GM18517 (cell line): ENCODE measurements around the gene PFKFB2.

Source experiments
- ATAC-seq: cut with Tn5 transposase; IDR thresholded peaks from one replicate; pipeline ENCODE4 v1.9.1; 2021; ENCODE audit warnings: mild to moderate bottlenecking, moderate library complexity; ENCODE audit not compliant: unreplicated experiment

Gene PFKFB2

DNA sequence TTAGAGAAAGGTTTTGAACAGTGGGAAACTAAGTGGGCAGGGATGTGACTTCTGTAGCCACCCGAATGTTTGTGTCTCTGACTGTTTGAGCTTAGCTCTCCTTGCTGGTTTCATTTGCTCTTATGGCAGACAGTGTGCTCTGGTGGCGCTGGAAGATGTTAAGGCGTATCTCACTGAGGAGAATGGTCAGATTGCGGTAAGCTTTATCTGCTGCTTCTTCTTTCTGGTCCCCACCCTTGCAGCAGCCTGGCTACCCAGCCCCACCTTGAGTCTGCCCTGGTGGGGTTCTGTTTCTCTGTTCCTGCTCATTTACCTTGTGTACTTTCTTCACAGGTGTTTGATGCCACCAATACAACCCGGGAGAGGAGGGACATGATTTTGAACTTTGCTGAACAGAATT, 9.9 kb downstream of the PFKFB2 start:
- no peak for ATAC-seq

DNA sequence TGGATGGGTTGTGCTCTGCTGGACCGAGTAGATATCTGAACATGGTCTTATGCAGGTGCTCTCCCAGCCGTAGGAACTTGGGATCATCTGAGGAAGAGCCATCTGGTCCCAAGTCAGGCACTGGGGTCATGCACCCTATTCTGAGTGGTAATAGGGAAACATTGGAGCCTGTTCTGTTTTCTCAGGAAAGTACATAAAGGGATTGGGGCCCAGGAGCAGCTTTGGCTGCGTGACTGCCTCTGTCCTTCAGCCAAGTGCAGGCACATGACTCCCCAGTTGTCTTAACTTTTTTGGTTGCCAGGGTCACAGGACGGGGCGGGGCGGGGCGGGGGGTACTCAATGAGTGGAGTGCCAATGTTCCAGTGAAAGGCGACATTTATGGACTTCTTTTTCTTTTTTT, 11.5 kb downstream of the PFKFB2 start:
- ATAC-seq, result no peak

DNA sequence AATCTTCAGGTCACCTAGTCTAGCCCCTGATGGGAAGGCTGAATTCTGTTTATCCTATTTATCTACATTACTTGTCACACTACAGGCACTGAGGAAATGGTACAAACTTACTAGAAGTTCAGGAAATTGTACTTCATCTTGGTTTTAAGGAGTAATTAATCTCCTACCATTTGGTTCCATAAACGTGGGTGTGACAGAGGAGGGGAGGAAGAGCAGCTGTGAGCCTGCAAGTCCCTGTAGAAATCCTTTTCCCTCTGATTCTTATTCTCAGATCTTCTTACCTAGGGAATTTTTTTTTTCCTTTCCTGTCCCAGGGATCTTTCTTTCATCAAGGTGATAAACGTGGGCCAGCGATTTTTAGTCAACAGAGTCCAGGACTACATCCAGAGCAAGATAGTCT, 14.1 kb downstream of the PFKFB2 start:
- ATAC-seq, result no peak

DNA sequence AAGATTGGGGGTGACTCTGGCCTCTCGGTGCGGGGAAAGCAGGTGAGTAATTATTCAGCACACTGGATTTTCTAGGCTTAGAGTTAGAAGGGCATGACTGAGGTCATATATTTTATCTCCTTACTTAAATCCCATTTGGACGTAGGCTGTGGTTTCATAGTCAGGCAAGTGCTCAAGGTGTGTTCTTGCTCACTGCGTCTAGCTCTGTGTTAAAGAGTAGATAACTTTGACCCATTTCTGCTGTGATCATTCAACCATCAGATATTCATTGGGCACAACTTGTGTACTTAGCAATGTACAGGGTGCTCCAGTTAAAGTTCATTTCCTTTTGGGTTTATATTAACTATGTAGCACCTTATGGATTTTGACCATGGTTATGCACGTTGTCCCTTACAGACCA, 14.6 kb downstream of the PFKFB2 start:
- ATAC-seq, result no peak

DNA sequence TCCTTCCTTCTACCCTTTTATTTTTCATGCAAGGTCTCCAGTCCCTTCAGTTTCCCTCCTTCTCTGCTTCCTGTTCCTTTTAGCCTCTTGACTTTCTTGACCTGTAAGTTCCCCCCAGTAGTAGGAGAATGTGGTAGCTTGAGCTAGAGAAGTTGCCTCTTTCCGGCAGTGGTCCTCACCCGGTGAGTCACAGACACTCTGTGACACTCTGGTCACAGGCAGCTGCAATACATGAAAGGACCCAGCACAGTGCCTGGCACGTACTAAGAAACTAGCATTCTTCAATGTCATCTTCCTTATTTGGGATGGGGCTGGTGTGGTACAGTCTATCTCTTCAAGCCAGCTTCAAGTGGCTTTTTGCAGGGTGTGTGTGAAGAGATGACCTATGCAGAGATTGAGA, 16.0 kb downstream of the PFKFB2 start:
- ATAC-seq, result no peak

DNA sequence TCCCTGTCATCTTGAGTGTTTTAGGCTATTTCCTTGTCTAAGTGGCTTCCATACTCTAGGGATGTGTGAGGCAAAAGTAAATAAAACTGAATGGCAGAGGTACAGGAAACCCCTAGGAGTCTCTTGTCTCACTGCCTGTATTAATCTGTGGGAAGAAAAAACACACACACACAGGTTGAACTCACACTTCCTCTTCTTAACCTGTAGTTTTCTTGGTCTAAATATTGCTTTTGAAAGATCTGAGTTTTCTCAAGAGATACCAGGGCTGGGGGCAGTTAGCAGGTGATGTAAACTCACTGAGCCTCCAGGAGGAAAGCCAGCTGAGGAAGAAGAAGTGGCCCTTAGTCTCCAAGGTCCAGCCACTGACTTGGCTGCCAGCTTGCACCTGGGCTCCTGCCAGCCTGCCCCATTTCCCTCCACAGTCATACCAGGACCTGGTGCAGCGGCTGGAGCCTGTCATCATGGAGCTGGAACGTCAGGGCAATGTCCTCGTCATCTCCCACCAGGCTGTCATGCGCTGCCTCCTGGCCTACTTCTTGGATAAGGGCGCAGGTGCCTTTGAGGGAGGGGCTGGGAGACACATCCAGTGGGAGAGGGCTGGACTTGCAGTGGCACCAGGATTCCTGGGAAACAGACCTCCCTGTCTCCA, 16.9 kb downstream of the PFKFB2 start:
- no peak for ATAC-seq

DNA sequence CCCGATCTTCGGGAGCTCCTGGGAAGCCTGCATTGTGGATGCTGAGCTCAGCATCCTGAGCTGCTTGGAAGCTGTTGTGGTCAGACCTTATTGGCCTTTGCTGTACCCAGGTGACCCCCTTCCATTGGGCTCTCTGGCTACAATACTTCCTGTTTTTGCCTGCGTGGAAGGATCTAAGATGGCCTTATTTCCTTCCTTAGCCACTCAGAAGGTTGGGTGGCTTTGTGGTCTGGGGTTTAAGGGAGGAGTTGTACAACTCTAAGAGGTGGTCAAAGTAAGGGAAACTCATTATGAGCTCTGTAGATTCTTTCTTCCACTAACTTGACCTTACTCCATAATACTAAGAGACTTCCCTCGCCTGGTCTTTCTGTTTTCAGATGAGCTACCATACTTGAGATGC, 17.7 kb downstream of the PFKFB2 start:
- no peak for ATAC-seq

DNA sequence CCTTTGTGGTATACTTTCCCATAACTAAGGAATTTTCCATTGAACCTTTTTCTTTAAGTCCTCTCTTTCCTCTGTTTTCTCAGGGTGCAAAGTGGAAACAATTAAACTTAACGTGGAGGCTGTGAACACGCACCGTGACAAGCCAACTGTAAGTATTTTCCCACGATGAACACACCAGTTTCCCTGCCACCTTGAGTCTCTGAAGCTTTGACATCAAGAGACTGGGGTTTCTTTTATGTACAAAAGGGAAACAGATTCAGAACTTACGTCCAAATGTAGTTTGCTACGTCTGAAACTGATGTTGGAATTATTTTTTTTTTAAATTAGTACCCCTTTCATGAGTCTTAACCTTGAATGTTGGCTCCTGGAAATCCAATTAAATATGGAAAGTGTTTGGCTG, 18.4 kb downstream of the PFKFB2 start:
- ATAC-seq, result no peak

DNA sequence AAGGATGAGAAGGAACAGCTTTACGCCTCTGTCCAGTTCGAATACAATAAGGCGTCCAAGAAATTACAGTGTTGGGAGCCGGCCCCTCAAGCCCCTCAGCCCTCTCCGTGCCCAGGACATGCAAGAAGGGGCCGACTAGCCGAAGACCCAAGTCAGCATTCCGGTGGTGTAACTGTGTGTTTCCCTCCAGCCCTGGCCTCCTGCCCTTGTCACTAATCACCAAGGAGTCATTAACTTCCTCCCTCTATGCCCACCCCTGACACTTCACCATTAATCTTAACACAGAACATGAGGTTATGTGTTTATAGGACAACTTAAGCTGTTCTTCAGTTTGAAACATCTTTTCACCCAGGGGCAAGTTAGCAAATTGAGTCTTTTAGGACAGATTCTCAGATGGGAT, 19.2 kb downstream of the PFKFB2 start:
- ATAC-seq, result no peak

DNA sequence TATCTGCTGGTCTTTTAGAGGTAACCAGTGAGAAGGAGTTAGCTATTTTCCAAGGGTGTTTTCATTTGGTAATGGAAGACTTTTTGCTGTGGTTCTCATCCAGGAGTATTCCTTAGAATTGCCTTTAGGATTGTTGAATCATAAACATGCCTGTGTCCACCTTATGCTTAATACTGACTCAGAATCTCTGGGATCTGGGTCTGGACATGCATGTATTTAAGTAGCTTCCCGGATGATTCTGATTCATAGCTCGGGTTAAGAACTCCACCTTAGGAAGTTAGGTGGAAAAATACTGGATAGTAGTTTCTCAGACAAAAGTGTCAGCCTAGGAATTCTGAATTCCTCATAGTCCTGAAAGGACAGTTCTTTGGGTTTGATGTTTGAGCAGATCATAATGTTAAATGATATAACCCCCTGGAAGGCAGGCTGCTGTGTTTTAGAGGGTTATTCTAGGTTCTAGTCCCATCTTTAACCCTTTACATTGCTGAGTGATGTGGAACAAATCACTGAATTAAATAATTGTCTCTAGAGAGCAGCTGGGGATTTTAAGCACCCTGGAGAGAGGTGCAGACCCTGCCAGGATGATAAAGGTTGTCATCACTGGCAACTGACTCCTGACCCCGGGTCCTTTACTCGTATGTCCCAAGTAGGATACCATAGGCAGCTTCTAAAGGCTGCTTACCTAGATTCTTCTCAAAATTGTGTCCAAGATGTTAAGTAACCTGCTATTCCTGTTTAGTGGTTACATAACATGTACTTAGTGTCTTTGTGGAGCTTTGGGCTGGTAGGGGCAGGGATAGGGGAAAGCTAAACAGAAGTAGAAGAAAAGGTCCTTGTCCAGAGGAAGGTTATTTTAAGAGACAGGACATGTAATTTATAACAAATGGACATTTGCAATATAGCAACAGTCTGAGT, 21.1 kb downstream of the PFKFB2 start:
- no peak for ATAC-seq

DNA sequence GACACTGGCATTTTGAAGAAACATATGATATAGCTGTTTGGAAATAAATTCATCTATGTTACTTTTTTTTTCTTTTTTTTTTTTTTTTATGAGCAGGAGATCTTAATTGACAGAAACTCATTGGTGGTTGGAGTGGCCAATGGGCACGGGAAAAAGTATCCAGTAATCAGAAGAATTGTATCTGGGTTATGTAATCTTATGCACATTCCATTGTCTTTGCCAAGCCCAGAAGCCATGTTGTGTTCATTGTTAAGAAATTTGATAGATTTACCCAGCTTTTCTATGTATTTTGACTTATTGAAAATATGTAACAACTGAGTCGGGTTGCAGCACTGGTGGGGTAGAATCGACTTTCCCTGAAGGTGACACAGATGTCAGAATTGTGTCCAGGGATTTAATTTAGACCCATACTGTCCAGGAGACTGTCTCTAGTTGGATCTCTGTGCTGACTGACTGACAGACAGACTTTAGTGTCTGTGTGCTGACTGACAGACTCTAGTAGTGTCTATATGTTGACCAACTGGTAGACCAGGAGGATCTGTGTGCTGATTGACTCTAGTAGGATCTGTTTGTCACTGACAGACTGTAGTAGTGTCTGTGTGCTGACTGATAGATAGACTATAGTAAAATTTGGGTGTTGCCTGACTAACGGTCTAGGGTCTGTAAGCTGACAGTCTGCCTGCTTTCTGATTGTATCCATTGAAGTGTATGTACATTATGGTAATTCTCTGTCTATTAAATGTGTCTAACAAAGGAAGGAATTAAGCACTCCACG, 23.3 kb downstream of the PFKFB2 start:
- no peak for ATAC-seq

DNA sequence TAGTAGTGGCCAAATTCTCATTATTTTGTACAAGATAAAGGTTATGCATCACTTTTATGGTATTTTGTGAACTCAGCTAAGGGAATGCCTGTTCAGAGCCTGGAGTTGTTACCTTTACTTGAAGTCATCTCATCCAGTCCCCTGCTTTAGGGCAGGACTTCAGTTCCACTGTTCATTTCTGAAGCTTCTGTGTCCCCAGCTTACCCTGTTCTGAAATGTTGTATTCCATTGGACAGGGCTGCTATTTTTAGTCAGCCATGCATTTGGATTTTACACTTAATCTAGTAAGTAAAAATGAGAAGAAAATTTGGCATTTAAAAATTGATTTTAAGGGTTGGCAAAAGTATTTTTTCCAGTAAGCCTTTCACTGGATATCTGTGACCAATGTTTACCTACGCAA, 23.9 kb downstream of the PFKFB2 start:
- no peak for ATAC-seq

DNA sequence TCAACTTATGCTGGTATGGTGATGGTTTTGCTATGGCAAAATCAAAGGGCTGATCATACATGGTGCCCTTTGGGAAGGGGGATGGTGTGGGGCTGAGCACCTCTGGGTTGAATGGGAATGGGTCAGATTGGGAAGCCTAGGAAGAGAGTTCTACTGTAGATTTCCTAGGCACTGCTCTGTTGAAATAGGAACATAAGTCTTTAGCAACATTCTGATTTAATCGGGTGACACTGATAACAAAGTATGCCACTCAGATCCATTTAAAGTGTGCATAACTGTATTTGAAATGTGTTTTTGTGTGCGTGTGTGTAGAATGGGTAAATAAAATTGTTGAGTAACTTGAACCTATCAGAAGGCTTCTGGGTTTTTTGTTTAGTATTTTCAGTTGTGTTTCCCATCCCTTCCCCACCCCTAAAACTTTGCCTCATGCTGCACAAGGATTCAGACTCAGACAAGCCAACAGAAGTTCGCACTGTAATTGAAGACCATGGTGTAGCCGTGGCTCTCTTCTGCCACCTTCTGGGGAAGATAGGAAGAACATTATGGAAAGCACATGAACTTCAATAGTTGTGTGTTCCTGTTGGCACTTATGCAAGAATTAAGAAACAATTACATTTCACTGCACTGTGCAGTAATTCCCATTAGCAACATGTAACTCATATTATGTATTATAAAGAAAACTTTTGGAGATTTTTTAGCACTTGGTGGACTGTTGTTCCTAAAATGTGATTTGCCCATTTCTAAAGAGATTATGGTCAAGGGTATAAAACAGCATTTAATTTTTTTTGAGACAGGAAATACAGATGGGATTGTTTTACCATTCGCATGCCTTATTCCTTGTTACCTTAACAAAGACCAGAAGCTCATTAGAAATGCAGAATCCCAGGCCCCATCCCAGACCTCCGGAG, 24.6 kb downstream of the PFKFB2 start:
- ATAC-seq, result no peak

DNA sequence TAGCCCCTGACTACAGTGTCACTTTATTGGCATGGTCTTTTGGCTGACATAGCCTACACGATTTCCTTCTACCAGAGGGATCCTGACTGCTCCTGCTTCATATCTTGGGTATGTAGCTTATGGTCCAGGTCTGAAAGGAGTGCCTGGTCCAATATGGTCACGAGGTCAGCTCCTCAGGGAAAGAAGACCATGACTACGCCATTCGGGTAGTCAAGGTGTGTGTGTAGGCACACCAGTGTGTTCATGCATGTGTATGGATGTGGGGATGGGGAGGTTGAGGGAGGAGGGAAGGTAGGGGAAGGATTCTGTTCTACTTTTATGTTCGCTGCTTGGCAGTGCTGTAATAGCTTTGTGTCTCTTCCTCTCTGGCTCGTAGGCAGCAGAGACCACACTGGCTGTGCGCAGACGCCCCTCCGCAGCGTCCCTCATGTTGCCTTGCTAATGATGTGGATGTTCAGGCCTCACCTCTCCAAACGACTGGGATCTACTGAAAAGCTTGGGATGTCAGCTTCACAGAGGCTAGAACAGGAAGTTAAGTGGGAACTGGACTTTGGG, 25.6 kb downstream of the PFKFB2 start:
- no peak for ATAC-seq

DNA sequence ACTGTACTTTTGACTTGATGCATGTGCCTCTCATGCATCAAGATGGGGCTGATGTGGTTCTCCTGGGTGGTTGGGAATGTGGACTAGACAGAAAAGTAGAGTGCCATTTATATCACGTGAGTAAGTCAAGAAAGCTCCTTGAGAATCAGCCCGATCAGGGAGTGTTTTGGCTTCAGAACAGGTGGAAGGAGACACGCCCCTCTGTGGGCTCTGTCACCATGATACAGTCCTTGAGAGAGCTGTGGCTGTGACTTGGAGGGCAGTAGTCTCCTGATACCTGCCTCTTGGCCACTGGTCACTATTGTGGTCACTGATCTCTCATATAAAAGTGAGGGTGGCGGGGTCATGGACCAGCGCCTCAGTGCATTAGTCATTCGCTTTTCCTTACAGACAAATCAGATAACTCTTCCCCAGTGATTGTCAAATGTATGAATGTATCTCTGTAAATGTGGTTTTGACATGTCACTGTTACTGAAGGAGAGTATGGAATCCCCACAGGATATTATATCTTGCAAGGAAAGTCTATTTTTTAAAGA, 26.7 kb downstream of the PFKFB2 start:
- no peak for ATAC-seq

DNA sequence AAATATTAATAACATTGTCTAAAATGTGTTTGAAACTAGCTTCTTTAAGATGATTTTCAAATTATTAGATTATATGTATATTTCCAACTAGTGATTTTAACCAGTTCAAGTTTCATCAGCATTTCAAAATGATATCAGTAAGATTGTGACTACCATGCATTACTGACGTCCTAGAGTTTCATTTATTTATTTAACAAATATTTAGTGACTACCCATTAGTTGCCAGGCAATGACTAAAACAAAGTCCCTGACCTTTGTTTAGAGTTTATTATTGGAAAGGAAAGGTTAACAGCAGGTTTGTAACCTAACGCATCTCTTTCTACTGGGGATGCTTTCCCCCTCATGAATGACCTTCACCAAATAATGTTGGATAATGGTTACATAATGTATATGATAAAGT, 28.0 kb downstream of the PFKFB2 start:
- ATAC-seq, result no peak

DNA sequence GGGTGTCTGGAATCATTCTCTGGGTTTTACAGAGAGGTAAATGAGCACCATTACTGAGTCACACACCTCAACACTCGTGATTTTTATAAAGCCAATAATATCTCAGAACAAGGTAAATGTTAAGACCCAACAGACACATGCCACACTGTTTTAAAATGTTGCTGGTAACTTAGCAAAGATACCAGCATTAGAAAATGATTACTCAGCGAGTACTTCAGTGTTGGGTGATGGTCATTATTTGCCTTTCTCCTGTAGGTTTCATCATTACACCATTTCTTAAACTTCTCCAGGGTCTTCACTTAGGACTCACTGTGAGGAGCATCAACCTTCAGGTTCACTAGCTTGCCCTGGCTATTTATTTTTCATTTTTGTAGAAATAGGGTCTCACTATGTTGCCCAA, 28.7 kb downstream of the PFKFB2 start:
- ATAC-seq, result no peak

DNA sequence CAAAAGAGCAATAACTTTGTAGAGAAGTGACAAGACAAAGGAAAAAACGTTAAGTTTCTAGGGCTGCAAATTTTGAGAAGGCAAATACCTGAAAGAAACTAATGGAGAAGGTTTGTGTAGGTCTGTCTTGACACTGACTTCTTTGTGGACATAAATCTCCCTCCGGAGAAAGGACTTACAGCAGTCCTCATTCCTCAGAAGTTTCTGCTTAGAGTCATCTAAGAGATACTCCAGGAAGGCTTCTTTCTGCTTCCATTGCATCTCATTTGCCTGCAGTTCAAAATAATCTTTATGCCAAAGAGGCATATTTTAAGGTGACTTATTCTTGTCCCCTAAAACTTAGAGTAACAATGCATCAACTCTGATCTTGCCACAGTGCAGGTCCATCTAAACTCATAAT, 31.2 kb downstream of the PFKFB2 start:
- ATAC-seq, result no peak

DNA sequence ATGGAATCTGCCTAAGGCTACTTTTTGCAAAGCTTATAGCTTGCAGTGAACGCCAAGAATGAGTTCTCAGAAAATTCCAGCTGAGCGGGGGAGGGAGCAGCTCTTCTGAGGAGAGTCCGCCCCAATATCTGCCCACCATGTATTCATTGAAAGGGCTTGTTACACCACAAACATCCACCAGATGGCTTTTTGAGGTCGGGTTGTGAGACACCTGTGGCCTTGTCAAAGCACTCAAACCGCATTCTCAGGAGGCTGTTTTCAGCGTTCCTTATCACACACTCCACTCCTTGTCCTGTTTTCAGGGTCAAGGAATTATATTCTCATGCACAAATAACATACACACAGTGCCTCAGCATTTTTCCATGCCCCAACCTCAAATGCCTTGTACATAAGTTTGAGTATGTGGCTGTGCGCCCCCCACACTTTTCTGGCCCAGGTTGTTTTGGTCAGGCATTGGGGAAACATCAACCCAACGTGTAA, 31.7 kb downstream of the PFKFB2 start:
- no peak for ATAC-seq

DNA sequence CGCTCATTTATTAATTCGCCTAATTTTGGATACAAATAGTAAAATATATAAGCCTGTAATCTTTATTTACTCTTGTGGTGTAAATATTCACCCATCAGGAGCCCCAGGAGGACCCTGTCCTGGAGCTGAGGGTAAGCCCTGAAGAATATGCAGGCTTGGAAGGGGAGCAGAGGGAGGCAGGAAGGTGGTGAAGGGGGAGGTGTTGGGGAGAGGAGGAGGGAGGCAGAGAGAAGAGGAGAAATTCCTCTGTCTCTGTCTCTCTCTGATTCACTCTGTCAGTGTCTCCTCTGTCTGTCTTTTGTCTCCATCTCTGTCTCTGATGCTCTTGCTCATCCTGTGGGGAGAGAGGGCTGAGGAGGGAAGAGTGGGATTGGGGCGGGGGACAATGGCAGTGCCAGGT, 32.8 kb downstream of the PFKFB2 start:
- no peak for ATAC-seq
